ENCODE results near the gene SLC25A21. TPM values are rescaled to one million over a fixed set of nuclear protein-coding genes. Genes with fewer than 3 reads are reported as not detected.

Gene SLC25A21
- total and polyA plus RNA-seq, 10 of the 15 experiments (the other 5 are each of a cell fraction or from before 2014, with no cell fraction given) = 0.06 to 0.72 (median 0.17) TPM; not detected in 3

- H3K36me3 ChIP-seq (ENCODE audit: control insufficient read depth in 2 of 2, insufficient read depth in 2 of 2, low read length in 1 of 2) = no peaks in the 10 kb centered on the region
- POLR2A ChIA-PET = interaction anchor here (0.5 kb wide), 1 partner anchor 89 kb away, joined by 3 read pairs; no protein-coding TSS in a partner anchor
- no peaks in the 10 kb centered on the region for H3K79me2 ChIP-seq (ENCODE audit: control insufficient read depth, insufficient read depth, low read length)
- SMC1A ChIA-PET (ENCODE audit: uncharacterized antibody, unreplicated experiment) = interaction anchor here (0.7 kb wide), 1 partner anchor 18 kb away, joined by 3 read pairs; no protein-coding TSS in a partner anchor
- H3K9me3 ChIP-seq (replicated peaks; ENCODE audit: control insufficient read depth, insufficient read depth, low read length) = no peaks in the 10 kb centered on the region; the same call in 2 of the 3 replicates
- TF ChIP-seq WRNIP1 (IDR thresholded peaks at IDR 0.05; ENCODE audit: borderline replicate concordance, low read depth, low read length) = no peak
- no peak overlapping the region for H3K4me3 ChIP-seq
- RAD21 ChIA-PET (ENCODE audit: unreplicated experiment) = no interaction called here
- H3K9ac ChIP-seq (ENCODE audit: control insufficient read depth, insufficient read depth, low read length) = no peak overlapping the region
- H4K20me1 ChIP-seq (ENCODE audit: control insufficient read depth, insufficient read depth) = no peaks in the 10 kb centered on the region
- intact Hi-C loops (cut with micrococcal nuclease; ENCODE audit: unreplicated experiment) (no loop called here), in situ Hi-C loops (cut with MboI) (no loop called here)
- H3K4me2 ChIP-seq (ENCODE audit: control insufficient read depth, insufficient read depth) = no peak overlapping the region
- WGBS (ENCODE audit: insufficient coverage, insufficient replicate concordance, low lambda C conversion rate, missing lambda C conversion rate) = 44% methylated on average over 7 of the region's 7 CpGs
- no peak for ATAC-seq
- no peak overlapping the region for H3K27ac ChIP-seq (ENCODE audit: control insufficient read depth, insufficient read depth)
- CTCF ChIA-PET = interaction anchor here (1.7 kb wide), 1 partner anchor 26 kb away, joined by 3 read pairs; no protein-coding TSS in a partner anchor
- no peaks in the 10 kb centered on the region for H3K4me1 ChIP-seq (ENCODE audit: control insufficient read depth, insufficient read depth, low read length)
- no peaks in the 10 kb centered on the region for H3K27me3 ChIP-seq (replicated peaks in 1 of 2; ENCODE audit: control insufficient read depth in 2 of 2, insufficient read depth in 2 of 2, low read length in 1 of 2)
- no peak for DNase-seq (ENCODE audit: low read depth, low spot score)
- H2AFZ ChIP-seq (ENCODE audit: control insufficient read depth, low read depth, low read length) = no peak overlapping the region
- FAIRE-seq = no peak
- no TSS peak for BruUV-seq (replicated peaks)
These were observed 315.3 kb downstream of the SLC25A21 start for GRCh38 chr14:36857136-36857535.

GRCh38 chr14:36856095-36856878, 316.1 kb downstream of the SLC25A21 start:
- Histone ChIP-seq H3K4me3 (no peak overlapping the region), H3K36me3 (ENCODE audit: control insufficient read depth in 2 of 2, insufficient read depth in 2 of 2, low read length in 1 of 2) (no peaks in the 10 kb centered on the region), H3K27me3 (replicated peaks in 1 of 2; ENCODE audit: control insufficient read depth in 2 of 2, insufficient read depth in 2 of 2, low read length in 1 of 2) (no peaks in the 10 kb centered on the region), H2AFZ (ENCODE audit: control insufficient read depth, low read depth, low read length) (no peak overlapping the region), H3K9ac (ENCODE audit: control insufficient read depth, insufficient read depth, low read length) (no peak overlapping the region), H3K79me2 (ENCODE audit: control insufficient read depth, insufficient read depth, low read length) (no peaks in the 10 kb centered on the region), H3K9me3 (replicated peaks; ENCODE audit: control insufficient read depth, insufficient read depth, low read length) (no peaks in the 10 kb centered on the region; the same call in 2 of the 3 replicates), H3K4me2 (ENCODE audit: control insufficient read depth, insufficient read depth) (no peak overlapping the region), H4K20me1 (ENCODE audit: control insufficient read depth, insufficient read depth) (no peaks in the 10 kb centered on the region), H3K27ac (ENCODE audit: control insufficient read depth, insufficient read depth) (no peak overlapping the region), H3K4me1 (ENCODE audit: control insufficient read depth, insufficient read depth, low read length) (no peaks in the 10 kb centered on the region)
- TF ChIP-seq FOXM1 (IDR thresholded peaks at IDR 0.05; ENCODE audit: low read depth, low read length) (no peak), LARP7 (IDR thresholded peaks at IDR 0.05) (no peak), TARDBP (IDR thresholded peaks at IDR 0.05; ENCODE audit: borderline replicate concordance) (no peak), STAT1 (conservative IDR thresholded peaks at IDR 0.05) (no peak), SP1 (IDR thresholded peaks at IDR 0.05; ENCODE audit: low read depth, low read length) (no peak)
- ChIA-PET SMC1A (ENCODE audit: uncharacterized antibody, unreplicated experiment) (interaction anchor here (0.7 kb wide), 1 partner anchor 19 kb away, joined by 3 read pairs; no protein-coding TSS in a partner anchor), POLR2A (interaction anchor here (0.5 kb wide), 1 partner anchor 88 kb away, joined by 3 read pairs; no protein-coding TSS in a partner anchor), RAD21 (ENCODE audit: unreplicated experiment) (no interaction called here), CTCF (interaction anchor here (1.7 kb wide), 1 partner anchor 25 kb away, joined by 3 read pairs; no protein-coding TSS in a partner anchor)
- no TSS peak for BruUV-seq (replicated peaks)
- FAIRE-seq (no peak), DNase-seq (ENCODE audit: low read depth, low spot score) (no peak), ATAC-seq (no peak)
- in situ Hi-C loops (cut with MboI) (no loop called here), intact Hi-C loops (cut with micrococcal nuclease; ENCODE audit: unreplicated experiment) (no loop called here)
- 27% methylated on average over 15 of the region's 15 CpGs for WGBS (ENCODE audit: insufficient coverage, insufficient replicate concordance, low lambda C conversion rate, missing lambda C conversion rate)

Data from GM12878 (cell line).